Stimulated activated CD8-positive, alpha-beta memory T cell treated with anti-CD3 and anti-CD28 coated beads, Interleukin-12 subunit alpha, Interleukin-12 subunit beta, amount 100 ng/mL, for 24 hours (primary cell): Measurements from ENCODE around the gene KIF9.
"Not testable (repeated sequence)": the region's sequence is repeated elsewhere in the genome, so short reads cannot be mapped to it uniquely, and the experiment has no call there.

Source experiments
- DNase-seq: peaks from one replicate; pipeline ENCODE4 v3.0.0-alpha.2; 2020; ENCODE audit errors: extremely low read depth

Gene KIF9

DNA sequence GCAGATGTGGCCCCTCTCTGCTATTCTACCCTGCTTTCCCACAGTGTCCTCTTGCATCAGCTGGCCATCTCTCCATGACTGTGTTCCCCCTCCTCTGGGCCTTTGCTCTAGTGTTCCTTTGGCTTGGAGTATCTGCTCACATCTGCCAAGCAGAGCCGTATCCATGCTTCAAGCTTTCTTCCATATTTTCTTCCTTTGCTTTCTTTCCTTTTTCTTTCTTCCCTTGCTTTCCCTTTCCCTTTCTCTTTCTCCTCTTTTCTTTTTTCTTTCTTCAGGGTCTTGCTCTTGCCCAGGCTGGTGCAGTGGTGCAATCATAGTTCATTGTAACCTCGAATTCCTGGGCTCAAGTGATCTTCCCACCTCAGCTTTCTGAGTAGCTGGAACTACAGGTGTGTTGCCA lies 12.7 kb upstream of the KIF9 start:
- no peak for DNase-seq

GRCh38 chr3:47294392-47294791 lies 11.8 kb upstream of the KIF9 start:
- DNase-seq, result no peak

GRCh38 chr3:47293822-47294221 lies 11.2 kb upstream of the KIF9 start:
- no peak for DNase-seq

DNA sequence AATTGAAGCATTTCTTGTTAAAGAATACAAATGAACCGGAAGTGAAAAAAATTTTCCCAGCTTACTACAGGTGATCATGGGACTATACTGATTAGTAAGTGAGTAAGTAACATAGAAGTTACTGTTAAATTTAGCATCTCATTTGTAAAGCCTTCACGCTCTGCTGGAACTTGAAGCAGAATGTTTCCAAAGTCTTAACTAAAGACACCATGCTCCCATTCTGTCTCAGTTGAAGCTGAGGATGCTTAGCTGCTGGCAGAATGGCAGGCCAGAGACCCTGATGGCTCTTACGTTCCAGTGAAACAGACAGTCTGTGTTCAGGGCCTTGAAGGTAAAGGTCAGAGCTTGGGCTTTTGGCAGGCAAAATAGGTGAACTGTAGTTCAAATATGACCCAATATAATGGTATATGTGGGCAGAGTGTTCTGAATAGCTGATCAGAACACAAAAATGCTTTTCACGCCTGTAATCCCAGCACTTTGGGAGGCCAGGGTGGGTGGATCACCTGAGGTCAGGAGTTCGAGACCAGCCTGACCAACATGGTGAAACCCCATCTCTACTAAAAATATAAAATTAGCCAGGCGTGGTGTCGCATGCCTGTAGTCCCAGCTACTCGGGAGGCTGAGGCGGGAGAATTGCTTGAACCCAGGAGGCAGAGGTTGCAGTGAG lies 9.3 kb upstream of the KIF9 start:
- DNase-seq, result not testable (repeated sequence)

DNA sequence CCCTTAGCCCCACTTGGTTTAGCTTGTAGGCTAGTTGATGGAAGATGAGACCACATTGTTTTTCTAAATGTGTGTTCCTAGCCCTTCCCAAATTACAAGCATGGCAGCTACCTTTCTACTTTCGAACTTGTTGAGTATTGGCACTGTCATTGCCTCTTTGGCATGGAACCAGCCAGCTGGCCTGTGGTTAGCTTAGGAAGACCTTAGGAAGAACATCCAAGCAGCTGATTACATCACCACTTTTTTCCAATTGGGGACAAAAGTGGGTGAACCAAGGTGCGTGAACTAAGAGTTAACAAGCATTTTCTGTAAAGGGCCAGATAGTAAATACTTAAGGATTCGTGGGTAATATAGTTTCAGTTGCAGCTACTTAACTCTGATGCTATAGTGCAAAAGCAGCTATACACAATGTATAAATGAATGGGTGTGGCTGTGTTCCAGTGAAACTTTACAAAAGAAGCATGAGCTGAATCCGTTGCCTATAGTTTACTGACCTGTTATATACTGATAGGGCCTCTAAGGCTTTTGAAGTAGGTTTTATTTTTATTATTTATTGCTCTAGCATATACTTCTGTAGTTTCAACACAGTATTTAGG lies 8.7 kb upstream of the KIF9 start:
- no peak for DNase-seq

DNA sequence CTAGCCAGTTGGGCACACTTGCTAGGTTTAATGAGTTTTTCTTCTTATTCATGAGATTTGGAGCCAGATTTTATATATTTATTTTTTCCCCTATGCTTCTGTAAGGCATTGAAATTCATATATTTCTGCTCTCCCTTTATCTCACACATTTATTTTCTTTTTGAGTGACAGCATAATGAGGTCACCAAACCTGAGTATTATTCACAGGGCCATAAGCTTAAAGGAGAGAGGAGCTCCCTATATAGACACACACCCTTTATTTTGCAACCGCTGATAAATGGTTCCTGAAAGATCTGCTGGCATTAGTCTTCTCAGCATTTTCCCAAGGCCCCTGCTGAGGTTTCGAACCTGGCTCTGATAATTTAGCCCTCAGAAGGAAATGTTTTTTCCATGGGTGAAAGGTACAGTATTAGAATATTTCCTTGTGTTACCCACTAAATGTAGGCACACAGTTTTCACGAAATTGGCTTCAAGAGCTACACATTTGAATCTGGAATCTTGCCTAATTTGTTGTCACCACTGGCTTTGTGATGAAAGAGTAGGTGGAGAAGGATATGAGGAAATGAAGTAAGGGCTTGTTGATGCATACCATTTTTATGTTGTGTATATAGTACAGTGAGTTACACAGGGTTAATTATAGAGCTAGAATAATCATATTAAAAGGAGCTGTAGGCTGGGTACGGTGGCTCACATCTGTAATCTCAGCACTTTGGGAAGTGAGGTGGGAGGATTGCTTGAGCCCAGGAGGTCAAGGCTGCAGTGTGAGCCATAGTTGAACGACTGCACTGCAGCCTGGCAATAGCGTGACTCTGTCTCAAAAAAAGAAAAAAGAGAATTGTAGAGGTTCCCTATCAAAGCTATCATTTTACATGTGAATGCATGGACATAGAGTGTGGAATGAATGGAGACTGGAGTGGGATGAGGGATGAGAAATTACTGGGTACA lies 6.6 kb upstream of the KIF9 start:
- DNase-seq, result no peak

DNA sequence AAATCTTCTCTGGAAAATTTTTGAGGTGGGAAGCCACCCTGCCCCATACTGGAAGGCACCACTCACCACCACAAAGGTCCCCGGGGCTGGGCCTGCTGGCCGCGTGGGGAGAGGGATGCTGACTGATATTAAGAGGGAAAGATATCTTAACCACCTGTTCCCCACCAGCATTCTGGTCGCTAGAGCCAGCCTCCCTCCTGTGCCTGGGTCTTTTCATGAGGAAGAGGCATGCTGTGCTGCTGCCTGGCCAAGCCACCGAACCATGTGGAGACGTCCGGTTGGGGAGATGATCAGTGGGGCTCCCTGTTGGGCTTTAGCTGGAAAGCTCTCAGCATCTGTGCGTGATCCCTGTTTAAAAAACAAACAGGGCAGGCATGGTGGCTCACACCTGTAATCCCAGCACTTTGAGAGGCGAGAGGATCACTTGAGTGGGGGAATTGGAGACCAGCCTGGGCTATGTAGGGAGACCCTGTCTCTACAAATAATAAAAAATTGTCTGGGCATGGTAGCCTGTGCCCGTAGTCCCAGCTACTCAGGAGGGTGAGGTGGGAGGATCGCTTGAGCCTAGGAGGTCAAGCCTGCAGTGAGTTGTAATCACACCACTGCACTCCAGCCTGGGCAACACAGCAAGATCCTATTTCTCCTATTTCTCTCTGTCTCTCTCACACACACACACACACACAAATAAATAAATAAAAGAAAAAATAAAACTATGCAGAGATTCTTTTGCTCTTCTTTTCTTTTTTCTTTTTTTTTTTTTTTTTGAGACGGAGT lies 1.2 kb upstream of the KIF9 start:
- DNase-seq, result no peak

- DNase-seq, result no peak
These were observed 566 bp upstream of the KIF9 start for GRCh38 chr3:47283193-47283537.

DNA sequence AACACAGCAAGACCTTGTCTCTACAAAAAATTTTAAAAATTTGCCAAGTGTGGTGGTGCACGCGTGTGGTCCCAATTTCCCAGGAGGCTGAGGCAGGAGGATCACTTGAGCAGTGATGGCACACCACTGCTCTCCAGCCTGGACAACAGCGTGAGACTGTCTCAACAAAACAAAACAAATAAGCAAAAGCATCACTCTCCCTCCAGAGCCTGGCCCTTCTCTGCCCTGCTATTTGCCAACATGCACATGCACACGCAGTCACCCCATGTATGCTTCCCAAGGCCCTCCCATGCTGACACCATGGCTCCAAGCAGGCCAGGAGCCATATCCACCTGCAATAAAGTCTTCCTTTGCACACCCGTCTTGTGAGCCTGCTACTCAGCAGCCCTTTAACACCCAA lies 2.1 kb downstream of the KIF9 start:
- no peak for DNase-seq

- DNase-seq, result no peak
These were observed 6.0 kb downstream of the KIF9 start for GRCh38 chr3:47276558-47276957.

- DNase-seq, result no peak
These were observed 7.9 kb downstream of the KIF9 start for GRCh38 chr3:47274652-47275051.

GRCh38 chr3:47273564-47273963 lies 9.0 kb downstream of the KIF9 start:
- DNase-seq, result no peak

- DNase-seq, result no peak
These were observed 12.1 kb downstream of the KIF9 start for GRCh38 chr3:47270526-47270925.

DNA sequence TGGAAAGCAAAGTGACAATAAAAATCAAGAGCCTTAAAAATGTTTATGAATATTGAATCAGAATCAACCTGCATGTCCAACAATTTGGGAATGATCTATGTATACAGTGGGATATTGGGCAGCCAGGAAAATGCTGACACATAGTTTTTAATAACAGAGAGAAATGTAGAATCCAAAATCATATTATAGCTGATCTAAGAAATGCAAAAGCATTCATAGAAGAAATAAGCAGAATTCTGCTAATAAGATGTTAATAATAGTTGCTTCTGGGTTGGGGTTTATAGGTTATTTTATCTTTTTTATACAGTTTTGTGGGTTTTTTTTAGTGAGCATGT lies 15.1 kb downstream of the KIF9 start:
- DNase-seq, result no peak

DNA sequence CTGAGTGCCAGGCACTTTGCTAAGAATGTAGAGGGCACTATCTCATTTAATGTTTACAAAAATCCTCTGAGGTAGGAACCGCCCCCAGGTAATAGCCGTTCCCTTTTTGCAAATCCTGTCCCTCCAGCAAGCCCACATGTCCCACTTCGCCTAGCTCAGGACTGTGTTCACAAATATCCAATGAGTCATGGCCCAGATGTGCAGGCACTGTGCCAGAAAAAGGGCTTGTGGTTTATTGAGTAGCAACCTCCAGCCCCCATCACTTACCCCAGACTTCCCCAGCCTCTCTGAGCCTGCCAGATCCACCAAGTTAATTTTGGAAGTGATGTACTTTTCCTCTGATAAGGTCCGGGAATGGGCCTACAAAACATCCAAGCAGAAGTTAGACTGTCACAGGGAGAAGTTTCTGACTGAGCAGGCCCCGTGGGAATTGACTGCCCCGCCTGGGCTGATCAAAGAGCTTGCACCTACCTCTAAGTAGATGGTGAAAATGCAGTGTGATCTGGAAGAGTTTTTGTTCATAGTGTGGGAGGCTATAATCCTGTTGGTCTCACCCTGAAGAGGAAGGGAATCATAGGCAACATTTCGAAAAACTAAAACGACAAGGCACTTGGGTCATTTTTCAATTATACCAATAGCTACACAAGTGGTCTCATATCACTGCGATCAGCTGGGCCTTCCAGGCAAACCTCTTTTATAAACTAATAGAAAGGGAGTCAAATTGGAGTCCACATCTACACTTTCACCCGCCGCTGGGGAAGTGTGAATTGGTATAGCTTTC lies 15.7 kb downstream of the KIF9 start:
- DNase-seq, result no peak

GRCh38 chr3:47265725-47266428 lies 16.7 kb downstream of the KIF9 start:
- no peak for DNase-seq

DNA sequence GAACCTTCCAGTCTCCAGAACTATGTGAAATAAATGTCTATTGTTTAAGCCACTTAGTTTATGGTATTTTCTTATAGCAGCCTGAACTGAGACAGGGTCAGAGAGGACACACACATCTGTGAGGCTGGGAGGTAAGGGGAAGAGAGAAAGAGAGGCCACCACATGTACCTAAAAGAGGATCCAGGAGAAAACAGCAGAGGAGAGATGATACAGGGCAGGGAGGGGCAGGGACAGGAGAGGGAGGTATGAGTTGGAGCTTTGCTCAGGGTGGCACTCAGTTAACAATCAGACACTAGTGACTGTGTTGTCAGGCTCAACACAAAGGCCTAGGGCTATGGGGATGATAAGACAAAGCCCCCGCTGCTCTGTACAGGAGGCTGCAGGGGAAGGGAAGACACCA lies 17.6 kb downstream of the KIF9 start:
- no peak for DNase-seq

- DNase-seq, result no peak
These were observed 21.3 kb downstream of the KIF9 start for GRCh38 chr3:47261301-47261700.

DNA sequence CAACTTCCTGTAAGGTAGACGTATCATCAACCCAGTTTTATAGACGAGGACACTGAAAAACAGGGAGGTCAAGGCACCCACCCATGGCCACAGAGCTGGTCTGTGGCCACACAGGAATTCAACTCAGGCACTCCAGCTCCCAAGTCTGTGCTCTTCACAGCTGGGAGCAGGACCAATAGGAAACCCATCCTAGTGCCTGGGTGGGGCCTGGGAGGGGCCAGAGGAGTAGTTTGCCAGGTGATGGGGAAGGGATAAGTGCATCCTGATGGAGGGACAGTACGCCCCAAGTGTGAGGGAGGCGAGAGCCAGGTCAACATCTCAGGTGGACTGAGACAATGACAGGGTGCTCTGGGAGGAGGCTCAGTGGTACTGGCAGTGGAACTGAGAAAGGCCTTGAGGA lies 22.0 kb downstream of the KIF9 start:
- no peak for DNase-seq

GRCh38 chr3:47259114-47259513 lies 23.5 kb downstream of the KIF9 start:
- DNase-seq, result no peak

GRCh38 chr3:47256331-47256730 lies 26.3 kb downstream of the KIF9 start:
- not testable (repeated sequence) for DNase-seq
